Ovary (tissue), 3 donors: ENCODE data around the gene SFSWAP.
"Not testable (repeated sequence)": the region's sequence is repeated elsewhere in the genome, so short reads cannot be mapped to it uniquely, and the experiment has no call there.

ENCODE experiments used
- CTCF ChIP-seq, 3 donors: fragments of 450-650 bp in 2 of 3; fragments of 200-600 bp in 1 of 3; IDR thresholded peaks; one replicate each; pipeline versions ENCODE4 v1.5.1 to v1.8.0; 2016 to 2022; ENCODE audit warnings: antibody characterized with exemption in 3 of 3, mild to moderate bottlenecking in 1 of 3
- POLR2A ChIP-seq: fragments of 450-650 bp; IDR thresholded peaks from one replicate; pipeline ENCODE4 v1.6.1; 2017; ENCODE audit warnings: antibody characterized with exemption, mild to moderate bottlenecking, moderate library complexity
- donor health status: DM: no; HTN: no; CAD: no.

GRCh38 chr12:131677067-131677466 lies 33.8 kb upstream of the SFSWAP start:
- not testable (repeated sequence) for TF ChIP-seq CTCF (IDR thresholded peaks at IDR 0.05); POLR2A
